KMS-11 (cell line): ENCODE measurements around the gene SAFB.

ENCODE experiments used
- H2AFZ ChIP-seq: fragments of 200-600 bp; sonication (generic); 2 replicates; pipeline ENCODE4 v1.6.1; 2016; ENCODE audit warnings: antibody characterized with exemption, mixed run types, low read depth
- H3K27ac ChIP-seq: fragments of 200-600 bp; sonication (generic); 2 replicates; pipeline ENCODE4 v1.6.1; 2016; ENCODE audit warnings: mild to moderate bottlenecking, mixed run types
- H3K27me3 ChIP-seq: fragments of 200-600 bp; sonication (generic); 2 replicates; pipeline ENCODE4 v1.6.1; 2017; ENCODE audit warnings: mild to moderate bottlenecking, low read depth, mixed run types, moderate library complexity; ENCODE audit not compliant: insufficient read depth
- H3K36me3 ChIP-seq: fragments of 200-600 bp; sonication (generic); 2 replicates; pipeline ENCODE4 v1.6.1; 2017; ENCODE audit warnings: mild to moderate bottlenecking, mixed run types; ENCODE audit not compliant: insufficient read depth
- H3K4me1 ChIP-seq: fragments of 200-600 bp; sonication (generic); 2 replicates; pipeline ENCODE4 v1.6.1; 2016; ENCODE audit warnings: mild to moderate bottlenecking, low read depth, mixed run types; ENCODE audit not compliant: poor library complexity, severe bottlenecking
- H3K4me2 ChIP-seq: fragments of 200-600 bp; sonication (generic); 2 replicates; pipeline ENCODE4 v1.7.0; 2016; ENCODE audit warnings: mild to moderate bottlenecking, mixed run types
- H3K4me3 ChIP-seq: fragments of 200-600 bp; sonication (generic); IDR thresholded peaks from 2 replicates; pipeline ENCODE4 v1.6.1; 2017; ENCODE audit warnings: low read depth, low read length, mixed read lengths; ENCODE audit not compliant: insufficient read depth
- H3K79me2 ChIP-seq: fragments of 200-600 bp; sonication (generic); 2 replicates; pipeline ENCODE4 v1.6.1; 2016; ENCODE audit warnings: low read depth, mixed run types; ENCODE audit not compliant: insufficient read depth
- H3K9ac ChIP-seq: fragments of 200-600 bp; sonication (generic); 2 replicates; pipeline ENCODE4 v1.6.1; 2016; ENCODE audit warnings: mild to moderate bottlenecking, mixed run types
- H4K20me1 ChIP-seq: fragments of 200-600 bp; sonication (generic); 2 replicates; pipeline ENCODE4 v1.6.1; 2016; ENCODE audit warnings: mild to moderate bottlenecking, mixed run types; ENCODE audit not compliant: insufficient read depth
- CTCF ChIP-seq: fragments of 200-600 bp; sonication (generic); conservative IDR thresholded peaks from 2 replicates; pipeline ENCODE4 v1.6.1; 2017; ENCODE audit warnings: low read depth, mild to moderate bottlenecking, antibody characterized with exemption, low read length, moderate library complexity, mixed read lengths

The SAFB gene

GRCh38 chr19:5624018-5624663 is 1.3 kb downstream of the SAFB start:
- no peak for TF ChIP-seq CTCF
- Histone ChIP-seq H3K4me3 (no peak overlapping the region), H3K36me3 (peaks cover 12% of the 10 kb centered on the region; the same call in 1 of the 2 replicates), H2AFZ (no peak overlapping the region), H3K27ac (peak overlapping the region; percentile 82; the same call in 1 of the 2 replicates), H3K9ac (peak overlapping the region; percentile 89; the same call in 1 of the 2 replicates), H3K4me2 (peak overlapping the region; percentile 98), H3K4me1 (peaks cover 57% of the 10 kb centered on the region), H3K79me2 (peaks cover 89% of the 10 kb centered on the region), H4K20me1 (peaks cover 50% of the 10 kb centered on the region), H3K27me3 (no peaks in the 10 kb centered on the region)

- no peaks in the 10 kb centered on the region for H3K27me3 ChIP-seq
- H3K4me2 ChIP-seq, result peak overlapping the region; percentile 98
- peaks cover 89% of the 10 kb centered on the region for H3K79me2 ChIP-seq
- no peak overlapping the region; the same call in 1 of the 2 replicates for H3K9ac ChIP-seq
- H2AFZ ChIP-seq, result no peak overlapping the region
- H3K4me3 ChIP-seq, result no peak overlapping the region
- H3K36me3 ChIP-seq, result peaks cover 17% of the 10 kb centered on the region; the same call in 1 of the 2 replicates
- TF ChIP-seq CTCF, result no peak
- peaks cover 63% of the 10 kb centered on the region for H3K4me1 ChIP-seq
- no peak overlapping the region for H3K27ac ChIP-seq
- peaks cover 51% of the 10 kb centered on the region for H4K20me1 ChIP-seq
Measured at GRCh38 chr19:5624741-5625278, 1.9 kb downstream of the SAFB start.

- Histone ChIP-seq H3K27me3 (no peaks in the 10 kb centered on the region), H3K79me2 (peaks cover 89% of the 10 kb centered on the region), H3K9ac (no peak overlapping the region), H3K4me3 (no peak overlapping the region), H4K20me1 (peaks cover 59% of the 10 kb centered on the region), H3K36me3 (peaks cover 17% of the 10 kb centered on the region; the same call in 1 of the 2 replicates), H3K27ac (no peak overlapping the region), H3K4me2 (no peak overlapping the region), H3K4me1 (peaks cover 58% of the 10 kb centered on the region), H2AFZ (no peak overlapping the region)
- no peak for TF ChIP-seq CTCF
Measured at GRCh38 chr19:5625641-5626040, 2.8 kb downstream of the SAFB start.

GRCh38 chr19:5627395-5627904 is 4.6 kb downstream of the SAFB start:
- peaks cover 89% of the 10 kb centered on the region for H3K79me2 ChIP-seq
- peaks cover 61% of the 10 kb centered on the region for H3K4me1 ChIP-seq
- no peaks in the 10 kb centered on the region for H3K27me3 ChIP-seq
- no peak overlapping the region for H3K27ac ChIP-seq
- no peak overlapping the region for H3K4me3 ChIP-seq
- H3K36me3 ChIP-seq, result peaks cover 17% of the 10 kb centered on the region; the same call in 1 of the 2 replicates
- H2AFZ ChIP-seq, result no peak overlapping the region
- no peak overlapping the region; the same call in 1 of the 2 replicates for H3K4me2 ChIP-seq
- H4K20me1 ChIP-seq, result peaks cover 77% of the 10 kb centered on the region
- H3K9ac ChIP-seq, result no peak overlapping the region
- TF ChIP-seq CTCF, result no peak
